A549 treated with AZD2906 at 1 μM for 4 hours (cell line): ENCODE measurements around the gene CKAP2. TPM values are rescaled to one million over a fixed set of nuclear protein-coding genes. Genes with fewer than 3 reads are reported as not detected.

ENCODE experiments used
- total RNA-seq: library from RNA; stranded (reverse); fragments of 200-300 nt; extraction: Qiagen RNA extraction; gene quantifications from 5 replicates; pipeline ENCODE4 v1.2.3, GENCODE V29; 2022

Gene CKAP2, protein sequence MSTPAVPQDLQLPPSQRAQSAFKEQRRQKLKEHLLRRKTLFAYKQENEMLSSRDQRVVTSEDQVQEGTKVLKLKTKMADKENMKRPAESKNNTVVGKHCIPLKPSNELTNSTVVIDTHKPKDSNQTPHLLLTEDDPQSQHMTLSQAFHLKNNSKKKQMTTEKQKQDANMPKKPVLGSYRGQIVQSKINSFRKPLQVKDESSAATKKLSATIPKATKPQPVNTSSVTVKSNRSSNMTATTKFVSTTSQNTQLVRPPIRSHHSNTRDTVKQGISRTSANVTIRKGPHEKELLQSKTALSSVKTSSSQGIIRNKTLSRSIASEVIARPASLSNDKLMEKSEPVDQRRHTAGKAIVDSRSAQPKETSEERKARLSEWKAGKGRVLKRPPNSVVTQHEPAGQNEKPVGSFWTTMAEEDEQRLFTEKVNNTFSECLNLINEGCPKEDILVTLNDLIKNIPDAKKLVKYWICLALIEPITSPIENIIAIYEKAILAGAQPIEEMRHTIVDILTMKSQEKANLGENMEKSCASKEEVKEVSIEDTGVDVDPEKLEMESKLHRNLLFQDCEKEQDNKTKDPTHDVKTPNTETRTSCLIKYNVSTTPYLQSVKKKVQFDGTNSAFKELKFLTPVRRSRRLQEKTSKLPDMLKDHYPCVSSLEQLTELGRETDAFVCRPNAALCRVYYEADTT
- 26.4 to 36.5 TPM (median 27.7 TPM) in 5 replicates for total RNA-seq

DNA sequence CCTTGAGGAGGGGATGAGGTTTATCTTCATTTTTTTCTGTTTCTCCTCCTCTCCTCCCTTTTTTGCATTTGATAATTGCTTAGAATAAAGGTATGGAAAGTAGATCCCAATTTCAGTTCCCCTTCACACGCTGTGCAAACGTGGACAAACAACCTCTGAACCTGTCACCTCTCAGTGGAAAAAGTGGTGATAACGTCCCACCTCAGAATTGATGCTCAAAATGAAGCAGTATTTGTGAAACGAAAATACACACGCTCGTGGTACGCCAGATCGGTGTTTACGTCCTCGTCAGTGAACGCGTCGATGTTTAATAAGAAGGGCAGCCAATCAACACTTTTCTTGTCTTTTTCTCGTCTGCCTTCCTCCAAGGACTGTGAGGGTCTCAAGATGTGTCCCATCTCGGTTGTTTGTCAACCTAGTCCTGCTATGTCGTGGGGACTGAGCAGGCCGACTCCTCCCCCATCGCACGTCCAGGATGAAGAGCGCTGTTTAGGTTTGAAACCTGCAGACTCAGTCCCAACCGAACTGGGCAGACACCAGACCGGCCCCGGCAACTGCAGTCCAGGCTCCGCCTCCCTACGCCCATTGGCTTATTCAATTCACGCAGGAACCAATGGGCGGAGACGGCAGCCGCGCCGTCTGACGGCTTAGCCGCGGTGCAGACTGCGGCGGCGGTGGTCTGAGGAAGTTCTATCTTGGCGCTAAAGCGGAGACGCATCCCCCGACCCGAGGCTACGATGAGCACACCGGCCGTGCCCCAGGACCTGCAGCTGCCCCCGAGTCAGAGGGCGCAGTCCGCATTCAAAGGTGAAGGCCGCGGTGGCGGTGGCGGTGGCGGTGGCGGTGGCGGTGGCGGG, at the start of gene CKAP2:
Gene CKAP2, plus strand, starts transcription at position 659 of the 857 bp plus-strand sequence. Its CDS starts 79 bp downstream, at position 738.

DNA sequence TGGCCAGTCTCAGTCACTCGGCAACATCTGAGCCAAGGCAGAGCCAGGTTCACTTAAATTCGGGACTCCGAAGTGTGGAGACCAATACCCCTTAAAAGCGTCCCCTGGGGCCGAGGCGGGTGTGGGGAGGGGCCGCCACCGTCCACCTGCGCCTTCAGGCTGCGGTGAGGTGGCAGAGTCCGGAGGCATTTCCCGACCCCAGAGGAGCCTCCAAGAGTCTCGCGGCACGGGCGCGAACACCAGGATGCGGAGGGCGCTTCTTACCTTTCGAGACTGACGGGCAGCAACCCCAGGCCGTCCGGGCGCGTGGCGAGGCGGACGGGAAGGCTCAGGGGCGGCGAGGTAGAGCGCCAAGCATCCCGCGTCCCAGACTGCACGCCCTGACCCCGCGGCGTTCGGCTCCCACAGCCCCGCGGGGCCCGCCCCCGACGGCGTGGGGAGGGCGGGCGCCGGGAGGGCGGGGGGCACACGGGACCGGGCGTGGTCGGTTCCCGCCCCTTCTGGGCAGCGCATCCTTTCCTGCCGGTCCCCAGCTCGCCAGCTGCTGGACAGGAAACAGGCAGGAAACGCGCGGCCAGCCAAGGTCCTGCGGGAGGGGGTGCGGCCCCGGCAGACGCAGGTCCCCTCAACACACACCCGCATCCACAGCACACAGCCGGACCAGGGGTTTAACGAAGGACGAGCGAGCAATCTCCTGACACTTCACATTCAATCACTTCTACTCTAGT, 49.3 kb upstream of the CKAP2 start, which contains the start of gene THSD1:
Gene THSD1, minus strand, starts transcription at position 406 of the 728 bp plus-strand sequence. CDS start 3,572 bp downstream, outside the sequence.

DNA sequence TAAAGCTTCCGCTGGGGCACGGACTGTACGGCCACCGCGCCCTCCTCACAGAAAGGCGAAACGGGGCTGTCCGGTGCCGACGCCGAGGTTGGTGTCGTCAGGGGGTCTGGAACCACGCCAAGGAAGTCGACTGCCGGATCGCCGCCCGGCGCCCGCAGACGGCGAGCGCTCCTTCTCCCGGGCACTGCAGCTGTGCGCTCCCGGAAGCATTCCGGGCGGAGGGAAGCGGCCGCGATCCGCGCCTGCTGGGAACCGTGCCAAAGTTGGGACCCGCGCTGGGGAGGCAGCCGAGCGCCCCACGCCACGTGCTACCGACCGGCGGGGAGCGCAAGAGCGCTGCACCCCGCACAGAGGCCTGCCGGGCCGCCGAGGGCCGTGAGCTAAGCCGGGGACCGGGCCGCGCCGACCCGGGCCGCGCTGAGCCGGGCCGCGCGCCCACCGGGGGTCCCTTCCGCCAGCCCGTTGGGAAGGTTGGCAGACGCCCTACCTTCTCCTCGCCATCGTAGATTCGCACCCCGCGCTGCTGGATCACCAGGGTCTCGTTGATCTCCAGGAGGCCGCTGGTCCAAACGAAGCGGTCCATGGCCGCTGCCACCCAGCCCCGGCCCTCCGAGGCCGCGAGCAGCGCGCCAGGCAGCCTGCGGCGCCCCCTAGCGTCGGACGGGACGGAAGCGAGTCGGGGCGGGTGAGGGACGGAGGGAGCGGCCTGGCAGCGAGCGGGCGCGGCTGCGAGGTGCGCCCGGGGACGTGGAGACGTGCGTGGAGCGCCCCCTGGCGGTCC, 5.1 kb upstream of the CKAP2 start, which contains the start of gene VPS36:
Gene VPS36, minus strand, starts transcription at position 623 of the 781 bp plus-strand sequence. Its CDS starts 40 bp downstream, at position 583.

Other genes with a start within 250 kb of the CKAP2 start
- 5.4 to 6.7 TPM (median 6.0 TPM) in 5 replicates for gene THSD1, start 49.3 kb upstream of the CKAP2 start, total RNA-seq
- 10.8 to 14.3 TPM (median 11.2 TPM) in 5 replicates for gene VPS36, start 4.8 kb upstream of the CKAP2 start, total RNA-seq
- 5.6 to 6.2 TPM (median 6.0 TPM) in 5 replicates for gene HNRNPA1L2, start 187.0 kb downstream of the CKAP2 start, total RNA-seq
- 37.1 to 44.2 TPM (median 40.2 TPM) in 5 replicates for gene SUGT1, start 197.4 kb downstream of the CKAP2 start, total RNA-seq